Fibroblast of skin of scalp (primary cell): ENCODE measurements around the gene ARHGAP8.
"Not testable (repeated sequence)": the region's sequence is repeated elsewhere in the genome, so short reads cannot be mapped to it uniquely, and the experiment has no call there.

Source experiments
- DNase-seq: peaks from one replicate; pipeline ENCODE4 v3.0.0-alpha.2; 2013

The ARHGAP8 gene

DNA sequence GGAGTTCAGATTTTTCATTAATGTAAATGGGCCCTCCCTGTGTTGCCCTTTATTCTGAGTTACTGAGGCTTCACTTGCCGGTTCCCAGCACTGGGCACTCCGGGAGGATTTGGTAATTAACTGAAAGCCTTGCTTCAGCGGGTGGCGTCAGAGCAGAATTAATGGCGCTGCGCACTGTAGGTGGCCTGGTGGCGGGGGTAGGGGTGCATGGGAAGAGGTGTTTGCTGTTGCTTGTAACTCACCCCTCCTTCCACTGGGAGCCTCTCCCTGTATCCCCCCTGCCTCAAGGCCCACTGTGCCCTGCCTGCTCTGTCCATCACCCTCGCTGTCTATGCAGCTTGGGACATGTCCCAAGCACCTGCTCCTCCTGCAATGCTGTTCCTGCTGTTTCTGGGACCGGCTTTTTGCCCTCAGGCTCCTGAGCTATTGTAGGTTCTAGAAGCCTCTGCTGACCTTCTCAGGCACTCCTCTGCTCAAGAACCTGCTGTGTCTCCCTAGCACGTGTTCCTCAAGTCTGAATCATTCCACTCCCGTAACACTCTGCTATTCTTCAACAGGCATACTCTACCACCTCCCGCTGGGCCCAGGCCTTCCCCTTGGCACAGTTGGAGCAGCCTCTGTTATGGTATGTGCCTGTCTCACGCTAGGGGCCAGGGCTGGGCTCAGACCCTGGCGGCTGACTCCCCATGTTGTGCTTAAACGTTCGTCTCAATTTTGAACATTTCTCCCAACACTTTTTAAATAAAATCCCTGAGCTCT, 24.4 kb downstream of the ARHGAP8 start:
- DNase-seq: peak; percentile 22

DNA sequence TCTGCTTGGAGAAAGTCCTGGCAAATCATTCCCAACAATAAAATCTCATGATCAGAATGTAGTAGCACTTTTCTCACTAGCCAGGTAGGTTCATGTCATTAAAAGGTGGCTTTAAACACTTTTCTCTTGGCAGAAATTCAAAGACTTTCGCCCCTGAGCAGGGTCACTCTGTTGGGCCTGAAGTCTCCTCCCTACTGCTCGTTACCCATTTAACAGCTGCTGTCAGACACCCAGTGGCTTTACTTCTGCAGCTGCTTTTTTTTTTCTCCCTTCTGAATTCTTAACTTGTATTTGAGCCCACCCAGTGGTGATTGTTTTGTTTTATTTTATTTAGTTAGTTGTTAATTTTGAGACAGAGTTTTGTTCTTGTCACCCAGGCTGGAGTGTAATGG, 25.0 kb downstream of the ARHGAP8 start:
- DNase-seq: no peak

DNA sequence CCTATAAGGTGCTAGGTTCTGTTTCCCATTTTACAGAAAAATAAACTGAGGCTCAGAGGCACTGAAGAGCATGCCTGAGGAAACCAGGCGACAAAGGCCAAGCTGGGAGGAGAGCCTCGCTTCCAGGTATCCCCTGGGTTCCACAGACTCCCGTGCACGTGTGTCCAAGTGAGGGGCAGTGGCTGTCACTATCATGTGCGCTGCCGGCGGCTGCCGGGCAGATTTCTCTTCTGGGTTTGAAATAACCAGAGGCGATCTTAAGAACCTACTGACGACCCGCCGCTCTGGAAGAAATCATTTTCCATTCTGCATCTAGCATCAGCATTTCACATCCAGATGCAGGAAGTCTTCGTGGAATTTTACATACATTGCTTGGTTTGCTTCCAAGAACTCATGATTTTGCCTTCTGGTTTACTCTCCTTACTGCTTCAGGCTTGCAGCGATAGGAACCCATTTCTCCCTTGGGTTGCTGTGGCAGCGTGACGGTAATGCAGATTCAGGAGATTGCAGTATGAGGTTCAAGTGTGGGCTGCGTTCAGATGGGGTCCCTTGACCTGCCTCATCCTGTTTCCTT, 28.6 kb downstream of the ARHGAP8 start:
- DNase-seq: no peak

- DNase-seq: peak; percentile 7
These were observed 30.1 kb downstream of the ARHGAP8 start for GRCh38 chr22:44782363-44782963.

- no peak for DNase-seq
These were observed 30.7 kb downstream of the ARHGAP8 start for GRCh38 chr22:44783091-44783490.

DNA sequence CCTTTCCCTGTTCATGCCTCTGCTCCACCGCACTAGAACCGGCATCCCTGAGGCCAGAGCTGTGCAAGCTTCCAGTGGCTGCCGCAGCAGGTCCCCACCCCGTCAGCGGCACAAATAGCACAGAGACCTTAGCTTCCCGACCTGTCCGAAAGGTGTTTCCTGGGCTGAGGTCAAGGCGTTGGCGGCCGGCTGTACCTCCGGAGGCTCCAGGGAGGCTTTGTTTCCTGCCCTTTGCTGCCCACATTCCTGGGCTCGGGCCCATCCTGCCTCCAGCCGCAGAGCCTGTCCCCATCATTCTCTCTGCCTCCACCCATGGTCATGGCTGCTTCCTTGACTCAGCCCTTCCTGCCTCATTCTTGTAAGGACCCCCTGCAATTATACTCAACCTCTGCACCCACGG, 31.2 kb downstream of the ARHGAP8 start:
- DNase-seq: no peak

- no peak for DNase-seq
These were observed 33.8 kb downstream of the ARHGAP8 start for GRCh38 chr22:44786136-44786535.

DNA sequence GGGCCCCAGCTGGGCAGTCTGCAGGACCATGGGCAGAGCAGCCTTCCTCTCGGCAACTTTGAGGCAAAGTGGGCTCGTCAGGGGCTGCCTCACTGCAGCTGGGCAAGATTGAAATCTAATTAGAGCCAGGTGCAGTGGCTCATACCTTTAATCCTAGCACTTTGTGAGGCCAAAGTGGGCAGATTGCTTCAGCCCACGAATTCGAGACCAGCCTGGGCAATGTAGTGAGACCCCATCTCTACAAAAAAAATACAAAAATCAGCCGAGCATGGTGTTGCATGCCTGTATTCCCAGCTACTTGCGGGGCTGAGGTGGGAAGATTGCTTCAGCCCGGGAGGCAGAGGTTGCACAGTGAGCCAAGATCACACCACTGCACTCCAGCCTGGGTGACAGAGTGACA, 34.2 kb downstream of the ARHGAP8 start:
- DNase-seq: no peak

GRCh38 chr22:44787832-44788231, 35.5 kb downstream of the ARHGAP8 start:
- no peak for DNase-seq

- no peak for DNase-seq
These were observed 40.7 kb downstream of the ARHGAP8 start for GRCh38 chr22:44793106-44793505.

DNA sequence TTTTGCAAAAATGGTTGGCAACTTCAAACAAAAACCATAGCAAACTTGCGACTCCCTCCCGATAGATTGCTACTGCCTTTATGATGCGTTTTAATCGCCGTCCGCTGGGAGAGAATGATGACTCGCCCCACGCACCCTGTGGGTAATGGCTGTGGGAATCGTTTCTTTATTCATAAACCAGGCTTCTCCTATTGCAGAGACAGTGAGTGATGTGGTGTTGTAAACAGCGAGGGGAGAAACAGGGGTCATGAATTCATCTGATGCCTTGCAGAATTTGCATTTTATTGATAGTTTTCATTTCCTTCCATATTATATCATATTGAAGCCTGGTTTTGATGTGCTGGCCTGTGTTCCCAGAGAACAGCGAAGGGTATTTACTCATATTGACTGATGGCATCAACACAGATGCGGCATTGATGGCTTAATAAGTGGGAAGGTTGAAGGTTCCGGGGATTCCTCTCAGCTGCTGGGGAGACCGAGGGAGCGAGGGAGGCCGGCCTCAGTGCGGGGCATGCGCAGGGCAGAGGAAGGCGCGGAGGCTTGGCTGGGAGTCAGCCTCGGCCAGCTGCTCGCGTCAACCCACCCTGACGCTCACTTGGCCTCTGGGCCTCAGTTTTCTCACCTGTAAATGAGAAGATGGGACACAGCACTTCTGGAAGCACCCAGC, 41.3 kb downstream of the ARHGAP8 start:
- DNase-seq: no peak

DNA sequence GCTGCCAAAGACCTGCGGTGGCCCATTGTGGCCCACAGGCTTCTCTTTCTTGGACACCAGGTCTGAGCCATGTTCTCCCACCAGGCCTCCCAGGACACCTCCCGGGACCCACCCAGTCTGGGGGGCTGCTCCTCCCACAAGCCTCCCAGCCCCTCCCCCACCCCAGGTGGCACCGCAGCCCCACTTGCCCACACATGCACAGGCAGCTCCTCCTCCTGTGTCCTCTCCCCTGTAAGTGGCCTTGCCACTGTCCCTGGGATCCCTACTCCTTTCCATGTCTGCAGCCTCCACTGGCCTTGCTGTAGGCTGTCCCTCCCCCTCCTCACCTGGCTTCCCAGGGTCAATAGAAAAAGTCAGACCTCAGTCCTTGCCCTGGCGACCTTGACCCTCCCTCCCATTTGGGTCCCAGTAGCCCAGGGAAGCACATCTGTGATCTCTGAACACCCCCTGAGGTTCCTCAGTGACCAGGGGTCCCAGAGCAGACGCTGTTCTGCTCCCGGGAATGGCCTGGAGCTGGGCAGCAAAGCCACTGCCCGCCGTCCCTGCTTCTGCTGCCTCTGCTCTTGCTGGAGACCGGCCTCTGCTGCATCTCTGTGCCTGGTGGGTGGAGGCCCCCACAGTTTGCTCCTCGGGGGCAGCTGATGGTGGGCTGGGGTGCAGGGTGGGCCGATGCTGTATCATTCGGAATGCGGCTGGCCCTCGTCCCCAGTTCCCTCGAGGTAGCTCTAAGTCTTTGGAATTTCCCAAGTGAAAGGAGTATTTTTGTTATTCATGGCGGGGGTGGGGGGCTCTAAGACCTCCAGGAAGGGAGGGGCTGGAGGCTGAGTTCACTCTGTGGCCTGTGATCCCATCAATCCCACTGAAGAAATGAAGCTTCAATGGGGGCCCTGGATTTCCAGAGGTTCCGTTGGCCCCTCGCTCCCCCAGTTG, 43.6 kb downstream of the ARHGAP8 start:
- DNase-seq: no peak

GRCh38 chr22:44797181-44797725, 44.9 kb downstream of the ARHGAP8 start:
- no peak for DNase-seq

DNA sequence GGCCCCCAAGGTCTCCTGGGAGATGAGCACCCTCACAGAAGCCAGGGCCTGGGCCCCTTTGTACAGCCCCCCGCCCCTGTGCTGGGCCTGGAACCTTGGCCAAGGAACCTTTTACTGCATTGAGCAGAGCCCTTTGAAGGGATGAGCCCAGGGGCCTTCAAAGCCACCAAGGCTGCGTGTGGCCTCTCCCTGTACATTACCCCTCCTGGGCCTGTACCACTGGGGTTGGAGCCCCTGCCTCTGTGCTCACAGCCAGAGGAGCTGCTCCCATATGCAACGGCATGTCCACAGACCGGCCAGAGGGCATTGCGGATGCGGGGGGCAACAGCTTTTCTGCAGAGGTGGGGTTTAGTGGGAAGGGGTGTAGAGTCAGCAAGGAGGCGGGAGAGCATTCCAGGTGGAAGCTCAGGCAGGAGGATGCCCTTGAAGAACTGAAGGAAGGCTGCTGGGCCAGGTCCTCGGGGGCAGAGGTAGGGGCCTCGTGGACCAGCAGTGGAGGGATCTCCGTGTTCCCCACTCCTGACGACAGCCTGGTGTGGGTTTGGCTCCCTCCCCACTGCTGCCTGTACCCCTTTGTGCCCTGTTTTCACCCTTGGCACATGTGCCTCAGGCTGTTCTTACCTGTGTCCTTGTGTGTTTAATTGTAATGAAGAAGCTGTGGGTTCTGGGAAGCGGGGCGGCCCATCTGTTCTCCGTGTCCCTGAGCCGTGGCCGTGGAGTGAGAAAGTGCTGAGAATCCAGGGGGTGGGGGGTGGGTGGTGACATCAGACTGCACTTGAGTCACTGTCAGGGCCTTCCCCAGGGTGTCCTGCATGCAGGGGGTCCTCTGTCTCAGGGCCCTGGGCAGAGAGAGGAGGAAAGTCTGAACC, 46.9 kb downstream of the ARHGAP8 start:
- no peak for DNase-seq

DNA sequence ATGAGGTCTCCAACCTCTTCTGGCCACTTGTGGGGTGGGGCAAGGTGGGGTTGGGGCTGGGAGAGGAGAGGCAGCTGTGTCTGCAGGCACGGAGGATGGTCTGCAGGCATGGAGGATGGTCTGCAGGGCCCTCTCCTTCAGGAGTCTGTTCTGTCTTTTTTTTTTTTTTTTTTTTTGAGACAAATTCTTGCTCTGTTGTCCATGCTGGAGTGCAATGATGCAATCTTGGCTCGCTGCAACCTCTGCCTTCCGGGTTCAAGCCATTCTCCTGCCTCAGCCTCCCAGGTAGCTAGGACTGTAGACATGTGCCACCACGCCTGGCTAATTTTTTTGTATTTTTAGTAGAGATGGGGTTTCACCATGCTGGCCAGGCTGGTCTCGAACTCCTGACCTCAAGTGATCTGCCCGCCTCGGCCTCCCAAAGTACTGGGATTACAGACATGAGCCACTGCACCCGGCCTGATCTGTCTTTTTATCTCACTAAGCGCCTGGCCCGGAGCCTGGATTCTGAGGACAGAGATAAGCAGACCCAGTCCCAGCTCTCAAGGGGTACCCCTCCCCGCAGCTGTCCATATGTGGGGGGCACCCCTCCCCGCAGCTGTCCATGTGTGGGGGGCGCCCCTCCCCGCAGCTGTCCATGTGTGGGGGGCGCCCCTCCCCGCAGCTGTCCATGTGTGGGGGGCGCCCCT, 47.7 kb downstream of the ARHGAP8 start:
- DNase-seq: not testable (repeated sequence)

DNA sequence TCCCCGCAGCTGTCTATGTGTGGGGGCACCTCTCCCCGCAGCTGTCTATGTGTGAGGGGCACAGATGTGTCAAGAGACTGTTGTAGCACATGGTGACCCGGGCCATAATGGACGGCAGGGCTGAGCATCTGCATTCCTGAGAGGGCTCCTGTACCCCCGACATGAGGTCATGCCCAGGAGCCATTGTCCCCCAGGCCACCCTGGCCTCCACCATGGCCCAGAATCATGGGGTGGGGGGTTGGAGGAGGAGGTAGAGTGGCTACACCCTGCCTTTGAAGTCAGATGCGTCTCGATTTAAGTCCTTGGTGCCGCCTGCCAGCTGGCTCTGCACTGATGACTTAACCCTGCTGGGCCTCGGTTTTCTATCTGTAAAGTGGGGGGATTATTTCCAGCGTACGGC, 49.1 kb downstream of the ARHGAP8 start:
- DNase-seq: no peak

GRCh38 chr22:44802071-44802700, 49.8 kb downstream of the ARHGAP8 start:
- DNase-seq: no peak

GRCh38 chr22:44802956-44803355, 50.6 kb downstream of the ARHGAP8 start:
- DNase-seq: no peak

DNA sequence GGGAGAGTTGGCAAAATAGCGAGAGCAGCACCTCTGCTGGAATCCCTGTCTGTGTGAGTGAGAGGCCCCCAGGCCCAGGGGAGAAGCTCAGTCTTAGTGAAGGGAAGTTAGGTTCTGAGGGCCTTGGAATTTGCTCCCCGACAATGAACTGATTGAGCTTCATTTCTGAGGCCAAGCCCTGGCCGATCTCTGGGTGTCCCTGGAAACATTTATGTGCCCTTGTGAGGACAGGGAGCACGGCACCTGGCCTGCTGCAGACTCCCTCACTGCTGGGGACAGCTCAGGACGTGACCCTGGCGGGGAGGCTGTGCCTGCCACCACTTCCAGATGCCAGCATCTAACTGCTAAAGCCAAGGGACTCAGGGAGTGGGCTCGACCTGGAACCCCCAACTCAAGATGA, 52.0 kb downstream of the ARHGAP8 start:
- DNase-seq: no peak

DNA sequence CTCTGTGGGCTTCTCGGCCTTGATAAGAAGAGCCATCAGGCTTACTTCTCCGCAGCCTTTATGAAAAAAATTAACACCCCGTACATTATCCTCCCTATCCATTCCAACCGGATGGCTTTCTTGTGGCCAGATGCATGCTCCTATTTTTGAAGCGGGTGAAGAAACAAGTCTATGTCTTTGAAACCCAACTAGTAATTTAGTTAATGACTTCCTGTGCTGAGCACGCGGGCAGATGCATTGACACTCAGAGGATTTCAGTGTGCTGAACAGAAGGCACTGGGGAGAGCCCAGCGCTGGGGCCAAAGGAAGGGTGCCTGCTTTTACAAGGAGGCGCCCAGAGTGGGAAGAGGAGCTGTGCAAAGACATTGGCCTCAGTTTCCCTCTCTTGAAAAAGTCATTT, 53.3 kb downstream of the ARHGAP8 start:
- no peak for DNase-seq
